Tibial nerve (tissue), 3 donors: ENCODE data around the gene AGAP9.

Source experiments
- CTCF ChIP-seq, 5 experiments: fragments of 200-600 bp in 3 of 5; fragments of 450-650 bp in 2 of 5; sonication (generic) in 3 of 5; IDR thresholded peaks; one replicate each; pipeline ENCODE4 v1.5.1; 2016 to 2019; ENCODE audit warnings: antibody characterized with exemption in 5 of 5, mild to moderate bottlenecking in 3 of 5, moderate library complexity in 2 of 5
- POLR2A ChIP-seq, 2 donors: fragments of 450-650 bp; IDR thresholded peaks; one replicate each; pipeline ENCODE4 v1.6.1; 2017; ENCODE audit warnings: antibody characterized with exemption in 2 of 2, mild to moderate bottlenecking in 2 of 2, moderate library complexity in 2 of 2

- no peak for TF ChIP-seq POLR2A (IDR thresholded peaks at IDR 0.05)
- no peak for TF ChIP-seq CTCF (IDR thresholded peaks at IDR 0.05)
These were observed 64.8 kb downstream of the AGAP9 start for GRCh38 chr10:47458466-47459154.
